GM12865 (cell line): ENCODE measurements around the gene BAD.

Source experiments
- DNase-seq: peaks from one replicate; pipeline ENCODE4 v3.0.0; 2010; ENCODE audit warnings: low read depth
- H3K4me3 ChIP-seq: 2 replicates; pipeline ENCODE4 v1.5.1; 2011; ENCODE audit warnings: mild to moderate bottlenecking, low read depth, low read length, control low read depth
- TF ChIP-seq, protein P1 (sequence below): IDR thresholded peaks from 2 replicates; pipeline ENCODE4 v1.5.1; 2011; ENCODE audit warnings: low read length, control low read depth, low read depth, inconsistent platforms; ENCODE audit not compliant: insufficient read depth; ENCODE audit errors: missing control alignments

The BAD gene

GRCh38 chr11:64286801-64287159 is 2.3 kb upstream of the BAD start:
- H3K4me3 ChIP-seq: no peak overlapping the region
- TF ChIP-seq, protein P1, sequence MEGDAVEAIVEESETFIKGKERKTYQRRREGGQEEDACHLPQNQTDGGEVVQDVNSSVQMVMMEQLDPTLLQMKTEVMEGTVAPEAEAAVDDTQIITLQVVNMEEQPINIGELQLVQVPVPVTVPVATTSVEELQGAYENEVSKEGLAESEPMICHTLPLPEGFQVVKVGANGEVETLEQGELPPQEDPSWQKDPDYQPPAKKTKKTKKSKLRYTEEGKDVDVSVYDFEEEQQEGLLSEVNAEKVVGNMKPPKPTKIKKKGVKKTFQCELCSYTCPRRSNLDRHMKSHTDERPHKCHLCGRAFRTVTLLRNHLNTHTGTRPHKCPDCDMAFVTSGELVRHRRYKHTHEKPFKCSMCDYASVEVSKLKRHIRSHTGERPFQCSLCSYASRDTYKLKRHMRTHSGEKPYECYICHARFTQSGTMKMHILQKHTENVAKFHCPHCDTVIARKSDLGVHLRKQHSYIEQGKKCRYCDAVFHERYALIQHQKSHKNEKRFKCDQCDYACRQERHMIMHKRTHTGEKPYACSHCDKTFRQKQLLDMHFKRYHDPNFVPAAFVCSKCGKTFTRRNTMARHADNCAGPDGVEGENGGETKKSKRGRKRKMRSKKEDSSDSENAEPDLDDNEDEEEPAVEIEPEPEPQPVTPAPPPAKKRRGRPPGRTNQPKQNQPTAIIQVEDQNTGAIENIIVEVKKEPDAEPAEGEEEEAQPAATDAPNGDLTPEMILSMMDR: no peak
- DNase-seq: no peak

- TF ChIP-seq, protein P1: peak; percentile 32
- DNase-seq: peak; percentile 53
- H3K4me3 ChIP-seq: peak overlapping the region; percentile 93
These were observed 1.7 kb upstream of the BAD start for GRCh38 chr11:64285885-64286800.

GRCh38 chr11:64284962-64285884 is 758 bp upstream of the BAD start, which contains the start of gene GPR137:
TSS of gene GPR137 (plus strand) at chr11:64285848. CDS start at chr11:64286525, 677 bp downstream.
- TF ChIP-seq, protein P1: no peak
- DNase-seq: peak; percentile 87
- H3K4me3 ChIP-seq: peak within 1 kb of the TSS; percentile 93

DNA sequence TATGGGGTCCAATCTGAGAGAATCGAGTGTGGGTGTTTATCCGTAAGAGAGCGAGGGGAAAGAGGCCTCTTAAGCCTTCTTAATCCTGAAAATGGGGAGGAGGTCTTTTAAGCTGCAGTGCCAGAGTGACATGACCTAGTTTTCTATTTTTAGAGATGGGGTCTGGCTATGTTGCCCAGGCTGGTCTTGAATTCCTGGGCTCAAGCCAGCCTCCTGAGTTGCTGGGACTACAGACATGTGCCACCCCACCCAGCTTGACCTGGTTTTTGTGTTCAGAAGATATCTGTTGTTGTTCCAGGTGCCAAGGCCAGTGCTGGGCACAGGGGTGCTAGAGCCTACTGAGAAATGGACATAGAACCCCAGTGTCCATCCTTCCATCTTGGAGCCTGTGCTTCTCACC is 1.4 kb downstream of the BAD start:
- TF ChIP-seq, protein P1: no peak
- DNase-seq: no peak
- H3K4me3 ChIP-seq: no peak overlapping the region

GRCh38 chr11:64281957-64282770 is 2.3 kb downstream of the BAD start:
- no peak overlapping the region for H3K4me3 ChIP-seq
- DNase-seq: no peak
- TF ChIP-seq, protein P1: no peak

DNA sequence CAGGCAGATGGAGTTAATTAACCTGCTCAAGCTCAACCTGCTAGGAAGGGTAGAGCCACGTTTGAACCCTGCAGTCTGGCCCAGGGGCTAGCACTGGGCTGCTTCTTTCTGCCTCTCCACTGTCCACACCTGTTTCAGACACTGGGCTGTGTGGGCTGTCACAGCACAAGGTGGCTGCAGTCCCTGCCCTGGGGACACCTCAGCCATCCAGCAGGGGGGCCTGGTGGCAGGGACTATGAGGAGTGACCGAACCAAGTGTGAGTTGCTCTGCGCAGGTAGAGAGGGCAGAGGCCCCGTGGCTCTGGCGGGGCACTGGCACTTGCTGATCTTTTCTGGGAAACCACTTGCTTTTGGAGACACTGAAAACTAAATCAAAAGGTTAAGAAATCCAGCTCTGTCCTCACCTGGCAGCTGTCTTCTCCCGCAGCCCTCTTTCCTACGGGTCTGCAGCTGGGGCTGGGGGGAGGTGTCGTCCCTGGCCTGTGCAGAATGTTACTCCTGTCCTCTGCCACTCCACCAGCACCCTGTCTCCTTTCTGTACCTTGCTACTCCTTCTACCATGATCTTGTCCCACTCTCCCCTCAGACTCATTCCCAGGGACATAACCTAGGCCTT is 5.8 kb downstream of the BAD start:
- no peak overlapping the region for H3K4me3 ChIP-seq
- TF ChIP-seq, protein P1: no peak
- DNase-seq: no peak
